Endothelial cell of umbilical vein (primary cell): Measurements from ENCODE around the gene SNAPC4. TPM values are rescaled to one million over a fixed set of nuclear protein-coding genes. Genes with fewer than 3 reads are reported as not detected.

Experiments
- BruUV-seq: library from RNA; stranded (reverse); fragments of 400-500 nt; replicated peaks from 2 replicates; lab custom pipeline; 2021; lab: Mats Ljungman, UMichigan
- CTCF ChIA-PET: fragments of 300-600, 350-600 bp; sonication (Branson Sonifier 250); formaldehyde crosslinking; loops from one replicate; lab custom pipeline; 2021; ENCODE audit warnings: antibody characterized with exemption, inconsistent platforms; lab: Charles Lee
- POLR2A ChIA-PET: fragments of 300-600, 350-600 bp; sonication (Branson Sonifier 250); formaldehyde crosslinking; loops from one replicate; lab custom pipeline; 2021; ENCODE audit warnings: antibody characterized with exemption, inconsistent platforms; lab: Charles Lee
- DNase-seq: peaks from one replicate; pipeline ENCODE4 v3.0.0-alpha.2; 2011; ENCODE audit warnings: low read depth, low spot score
- FAIRE-seq: peaks from 2 replicates; lab custom pipeline; 2011; peaks lifted over from hg19 to GRCh38; lab: Jason Lieb, UNC
- H2AFZ ChIP-seq: 2 replicates; pipeline ENCODE4 v1.6.0; 2012; ENCODE audit warnings: low read depth, low read length, control low read depth, inconsistent platforms
- H3K27ac ChIP-seq: 2 replicates; pipeline ENCODE4 v1.5.1; 2011; ENCODE audit warnings: low read depth, mild to moderate bottlenecking, control low read depth, low read length, moderate library complexity; ENCODE audit not compliant: insufficient read depth
- H3K27me3 ChIP-seq, 2 experiments: 2 replicates each; pipeline versions ENCODE4 v1.6.0 to v1.6.1; 2011; ENCODE audit warnings: low read length in 2 of 2, mixed read lengths in 1 of 2; ENCODE audit not compliant: control insufficient read depth in 2 of 2, insufficient read depth in 2 of 2
- H3K36me3 ChIP-seq, 2 experiments: 2 replicates in 1 of 2; 3 replicates in 1 of 2; pipeline ENCODE4 v1.5.1; 2011; ENCODE audit warnings: low read length in 2 of 2, mild to moderate bottlenecking in 1 of 2, moderate library complexity in 1 of 2; ENCODE audit not compliant: control insufficient read depth in 2 of 2, insufficient read depth in 2 of 2; ENCODE audit errors: extremely low read depth in 1 of 2
- H3K4me1 ChIP-seq: 3 replicates; pipeline ENCODE4 v1.5.1; 2011; ENCODE audit warnings: mild to moderate bottlenecking, low read length; ENCODE audit not compliant: control insufficient read depth, insufficient read depth; ENCODE audit errors: extremely low read depth
- H3K4me2 ChIP-seq: 2 replicates; pipeline ENCODE4 v1.6.1; 2011; ENCODE audit warnings: low read length, control low read depth, mixed read lengths; ENCODE audit not compliant: insufficient read depth
- H3K4me3 ChIP-seq, 3 experiments: fragments of 200-600 bp in 1 of 3; sonication (generic), shearing (Covaris generic) in 1 of 3; replicated peaks in 1 of 3; 2 replicates each; pipeline ENCODE4 v1.5.1; 2011 to 2016; ENCODE audit warnings: control low read depth in 3 of 3, low read length in 3 of 3, mild to moderate bottlenecking in 2 of 3, inconsistent platforms in 1 of 3, low read depth in 1 of 3, moderate library complexity in 1 of 3; ENCODE audit not compliant: insufficient read depth in 1 of 3
- H3K79me2 ChIP-seq: 2 replicates; pipeline ENCODE4 v1.6.0; 2012; ENCODE audit warnings: low read length, inconsistent platforms; ENCODE audit not compliant: control insufficient read depth, insufficient read depth
- H3K9ac ChIP-seq: replicated peaks from 2 replicates; pipeline ENCODE3; 2011; ENCODE audit warnings: low read length, control low read depth; ENCODE audit not compliant: insufficient read depth; ENCODE audit errors: extremely low read depth
- H3K9me1 ChIP-seq: replicated peaks from 3 replicates; pipeline ENCODE4 v1.6.0; 2011; ENCODE audit warnings: mild to moderate bottlenecking, low read length; ENCODE audit not compliant: control insufficient read depth, insufficient read depth; ENCODE audit errors: extremely low read depth
- H3K9me3 ChIP-seq: replicated peaks from 2 replicates; pipeline ENCODE4 v1.5.1; 2012; ENCODE audit warnings: low read length, inconsistent platforms; ENCODE audit not compliant: control insufficient read depth, insufficient read depth
- H4K20me1 ChIP-seq: replicated peaks from 2 replicates; pipeline ENCODE3; 2011; ENCODE audit warnings: mild to moderate bottlenecking, low read length; ENCODE audit not compliant: control insufficient read depth, insufficient read depth; ENCODE audit errors: extremely low read depth
- CTCF ChIP-seq, 2 donors: IDR thresholded peaks; 1 replicate in 1 of 2; 2 replicates in 1 of 2; pipeline ENCODE4 v1.5.1; 2011; ENCODE audit warnings: low read length in 2 of 2, mild to moderate bottlenecking in 2 of 2, moderate library complexity in 2 of 2, control low read depth in 1 of 2, inconsistent platforms in 1 of 2, low read depth in 1 of 2; ENCODE audit not compliant: insufficient read depth in 1 of 2; ENCODE audit errors: extremely low read depth in 1 of 2
- EZH2 ChIP-seq: IDR thresholded peaks from 2 replicates; pipeline ENCODE4 v1.6.1; 2012; ENCODE audit warnings: borderline replicate concordance, low read depth, mild to moderate bottlenecking, moderate library complexity, low read length, inconsistent platforms; ENCODE audit not compliant: severe bottlenecking
- FOS ChIP-seq: IDR thresholded peaks from 2 replicates; pipeline ENCODE4 v1.6.1; 2011; ENCODE audit warnings: mild to moderate bottlenecking, low read length, moderate library complexity, borderline replicate concordance; ENCODE audit not compliant: insufficient read depth
- GATA2 ChIP-seq: IDR thresholded peaks from 2 replicates; pipeline ENCODE4 v1.7.0; 2011; ENCODE audit warnings: low read depth, mild to moderate bottlenecking, moderate library complexity, mixed read lengths, low read length; ENCODE audit not compliant: insufficient read length, insufficient read depth
- JUN ChIP-seq: IDR thresholded peaks from 2 replicates; pipeline ENCODE4 v1.6.1; 2011; ENCODE audit warnings: borderline replicate concordance, low read depth; ENCODE audit not compliant: insufficient read length, insufficient read depth
- MYC ChIP-seq: IDR thresholded peaks from one replicate; pipeline ENCODE4 v1.6.1; 2011; ENCODE audit warnings: mild to moderate bottlenecking, low read depth, low read length
- POLR2A ChIP-seq: IDR thresholded peaks from 2 replicates; pipeline ENCODE4 v1.6.1; 2012; ENCODE audit warnings: low read depth, mild to moderate bottlenecking, control low read depth, low read length
- POLR2AphosphoS5 ChIP-seq: IDR thresholded peaks from 2 replicates; pipeline ENCODE4 v1.6.1; 2012; ENCODE audit warnings: low read depth, mild to moderate bottlenecking, control low read depth, low read length, moderate library complexity; ENCODE audit not compliant: insufficient read depth
- dilution Hi-C: fragments of 300-500 bp; cut with MboI; formaldehyde crosslinking; loops from one replicate; pipeline ENCODE4 v1.15.0; 2019; ENCODE audit warnings: low sequenced_read_pairs; ENCODE audit not compliant: extremely low pct_ligation_motif_present
- intact Hi-C: fragments of 100-400 bp; cut with micrococcal nuclease; formaldehyde crosslinking; loops from one replicate; pipeline ENCODE4 v1.10.0; 2022
- polyA plus RNA-seq, 4 experiments: library from polyadenylated mRNA; depleted of rRNA in 3 of 4; stranded (reverse) in 3 of 4; unstranded in 1 of 4; fragments of >200 nt; gene quantifications; 2 replicates each; pipeline versions ENCODE4 v1.2.1 to v1.2.3, GENCODE V29; 2011 to 2012; ENCODE audit warnings: missing spikeins in 1 of 4
- total RNA-seq: library from RNA; stranded (reverse); gene quantifications from 2 replicates; pipeline ENCODE4 v1.2.3, GENCODE V29; 2021
- TF ChIP-seq, protein P1 (sequence below): IDR thresholded peaks from 2 replicates; pipeline ENCODE4 v1.6.1; 2011; ENCODE audit not compliant: insufficient read depth, insufficient read length

SNAPC4 gene
- total and polyA plus RNA-seq, 2 donors (not counting 3 experiments of a cell fraction or from before 2014, with no cell fraction given), result 6.7 to 17.5 TPM

- no peak overlapping the region for H2AFZ ChIP-seq
- ChIA-PET POLR2A (no interaction called here), CTCF (no interaction called here)
- intact Hi-C loops (no loop called here), dilution Hi-C loops (no loop called here)
- FAIRE-seq (no peak), DNase-seq (no peak)
- H3K9ac ChIP-seq, result no peak overlapping the region
- no peaks in the 10 kb centered on the region for H3K9me3 ChIP-seq
- no peak for TF ChIP-seq POLR2AphosphoS5
- TF ChIP-seq, protein P1, sequence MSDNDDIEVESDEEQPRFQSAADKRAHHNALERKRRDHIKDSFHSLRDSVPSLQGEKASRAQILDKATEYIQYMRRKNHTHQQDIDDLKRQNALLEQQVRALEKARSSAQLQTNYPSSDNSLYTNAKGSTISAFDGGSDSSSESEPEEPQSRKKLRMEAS, result no peak
- TF ChIP-seq POLR2A, result no peak
- no peak for TF ChIP-seq MYC
- TF ChIP-seq CTCF (IDR thresholded peaks at IDR 0.05; ENCODE audit: extremely low read depth in 1 of 2, insufficient read depth in 1 of 2, low read depth in 1 of 2, low read length in 2 of 2), result no peak
- no peak for TF ChIP-seq GATA2
- TF ChIP-seq JUN, result no peak
- no peak for TF ChIP-seq EZH2
- TF ChIP-seq FOS, result no peak
- no peak overlapping the region for H3K27ac ChIP-seq
- H3K27me3 ChIP-seq, result no peaks in the 10 kb centered on the region
- H3K4me3 ChIP-seq, result no peak overlapping the region
- no peaks in the 10 kb centered on the region for H3K79me2 ChIP-seq
- peaks cover 4 to 56% of the 10 kb centered on the region in 2 experiments for H3K36me3 ChIP-seq
- no peaks in the 10 kb centered on the region for H3K4me1 ChIP-seq
- no peak overlapping the region for H3K4me2 ChIP-seq
- no TSS peak for BruUV-seq
- no peaks in the 10 kb centered on the region for H4K20me1 ChIP-seq
- H3K9me1 ChIP-seq, result no peaks in the 10 kb centered on the region
These were observed 17.9 kb downstream of the SNAPC4 start for GRCh38 chr9:136381966-136382513.
